GM19240 (cell line): ENCODE measurements around the gene CXCR5.

ENCODE experiments used
- DNase-seq: peaks from one replicate; pipeline ENCODE4 v3.0.0; 2011; ENCODE audit warnings: low spot score; ENCODE audit not compliant: insufficient read length

Gene CXCR5

DNA sequence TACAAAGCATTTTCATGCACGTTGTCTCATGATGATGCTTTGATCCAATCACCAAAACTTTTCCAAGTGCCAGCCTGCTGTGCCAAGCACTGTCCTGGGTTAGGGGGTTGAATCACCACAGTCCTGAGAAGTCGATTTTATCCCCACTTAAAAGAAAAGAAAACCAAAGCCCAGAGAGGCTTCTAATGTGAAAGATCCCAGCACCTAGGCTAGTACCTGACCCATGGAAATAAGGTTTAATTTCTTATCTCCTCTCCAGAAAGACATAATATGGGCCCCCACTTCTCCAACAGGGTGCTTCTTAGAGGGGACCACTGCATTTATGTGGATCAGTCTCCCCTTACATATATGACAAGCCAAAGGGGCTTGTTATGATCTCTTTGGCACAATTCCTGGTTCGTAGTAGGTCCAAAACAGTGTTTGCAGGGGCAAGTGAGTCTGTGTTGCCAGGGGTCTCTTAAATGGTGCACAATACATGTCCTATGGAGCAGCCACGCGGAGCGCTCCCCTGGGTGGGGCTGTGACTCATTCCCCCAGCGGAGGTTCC, 43.9 kb downstream of the CXCR5 start:
- DNase-seq = no peak

DNA sequence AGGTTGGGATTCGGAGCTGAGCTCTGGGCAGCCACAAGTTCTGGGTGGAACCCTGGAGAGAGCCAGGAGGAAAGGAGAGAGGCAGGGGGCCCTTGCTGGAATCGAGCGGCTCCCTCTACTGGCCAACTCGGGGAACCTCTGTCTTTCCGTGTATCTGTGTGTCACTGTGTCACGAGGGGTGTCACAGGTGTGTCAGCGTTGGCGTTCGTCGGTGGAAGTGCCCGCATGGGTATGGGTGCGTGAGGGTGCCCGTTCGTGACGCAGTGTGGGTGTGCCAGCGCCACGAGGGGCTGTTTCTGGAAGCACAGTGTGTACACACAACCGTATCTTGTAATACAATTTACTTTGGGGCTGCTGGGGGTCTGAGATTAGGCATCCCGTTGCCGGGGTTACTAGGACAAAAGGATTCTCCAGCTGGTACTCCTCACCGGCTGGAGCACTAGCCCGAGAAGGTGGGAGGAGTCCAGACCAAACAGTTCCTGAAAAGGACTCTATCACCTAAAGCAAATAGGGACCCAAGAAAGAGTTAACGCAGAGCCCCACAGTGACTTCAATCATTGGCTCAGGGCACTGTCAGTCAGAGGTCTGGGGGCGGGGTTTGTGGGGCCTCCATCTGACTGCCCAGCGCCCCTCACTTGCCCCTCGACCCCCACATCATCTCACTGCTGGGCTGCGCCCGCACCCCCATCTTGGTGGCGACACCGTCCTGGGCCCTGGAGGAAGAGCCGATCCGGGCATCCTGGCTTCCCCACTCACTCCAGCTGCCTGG, 44.6 kb downstream of the CXCR5 start:
- peak; percentile 80 for DNase-seq

DNA sequence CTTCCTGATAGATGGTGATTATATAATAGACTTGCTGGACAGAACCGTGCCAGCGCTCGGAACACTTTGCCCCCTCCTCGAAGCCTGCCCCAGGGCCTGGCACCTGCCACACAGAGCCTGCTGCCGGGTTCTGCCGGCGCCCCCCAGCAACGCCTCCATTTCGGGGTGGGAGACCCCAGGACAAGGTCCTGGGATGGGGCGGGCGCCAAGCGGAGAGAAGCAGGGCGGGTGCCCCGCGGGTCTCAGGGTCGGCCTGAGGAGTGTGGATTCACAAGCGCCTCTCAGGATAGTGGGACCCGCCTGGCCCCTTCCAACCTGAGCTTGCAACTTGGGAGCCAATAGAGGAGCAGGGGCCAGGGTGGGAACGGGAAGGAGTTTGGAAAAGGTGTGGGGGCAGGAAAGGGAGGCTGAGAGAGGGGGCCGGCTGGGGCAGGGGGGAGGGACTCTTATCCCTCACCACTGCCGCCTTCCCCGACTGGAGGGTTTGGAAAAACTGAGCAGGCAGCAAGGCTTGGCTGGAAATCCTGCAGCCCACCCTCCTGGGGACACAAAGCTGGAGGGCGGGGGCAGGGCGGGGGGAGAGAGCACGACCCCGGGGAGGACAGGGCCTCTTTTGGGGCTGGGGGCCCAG, 45.3 kb downstream of the CXCR5 start:
- no peak for DNase-seq

DNA sequence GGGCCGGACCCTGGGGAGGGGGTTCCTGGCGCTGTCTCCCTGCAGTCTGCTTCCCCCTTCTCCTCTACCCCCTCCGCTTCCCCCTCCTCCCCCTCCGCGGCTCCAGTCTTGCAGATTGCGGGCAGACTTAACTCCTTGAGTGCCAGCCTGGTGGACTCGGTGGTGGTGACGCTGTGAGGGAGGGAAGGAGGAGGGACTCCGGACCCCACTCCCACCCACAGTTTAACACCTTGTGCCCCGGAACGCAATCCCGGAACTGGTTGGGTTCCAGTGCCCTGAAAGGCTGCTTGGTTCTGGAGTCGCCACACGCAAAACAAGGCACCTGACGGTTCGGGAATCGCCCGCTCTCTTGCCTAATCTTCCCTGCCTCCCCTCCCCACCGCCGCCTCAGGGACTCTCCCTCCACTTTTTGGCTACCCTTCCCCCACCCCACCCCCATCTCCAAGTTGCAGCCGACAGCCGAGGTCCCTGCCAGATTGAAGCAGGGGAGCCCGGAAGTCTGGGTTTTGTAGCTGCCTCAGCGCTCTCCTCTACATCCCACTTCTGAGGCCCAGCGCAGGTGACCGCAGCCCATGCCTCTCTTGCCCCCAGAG, 45.9 kb downstream of the CXCR5 start:
- DNase-seq = no peak

DNA sequence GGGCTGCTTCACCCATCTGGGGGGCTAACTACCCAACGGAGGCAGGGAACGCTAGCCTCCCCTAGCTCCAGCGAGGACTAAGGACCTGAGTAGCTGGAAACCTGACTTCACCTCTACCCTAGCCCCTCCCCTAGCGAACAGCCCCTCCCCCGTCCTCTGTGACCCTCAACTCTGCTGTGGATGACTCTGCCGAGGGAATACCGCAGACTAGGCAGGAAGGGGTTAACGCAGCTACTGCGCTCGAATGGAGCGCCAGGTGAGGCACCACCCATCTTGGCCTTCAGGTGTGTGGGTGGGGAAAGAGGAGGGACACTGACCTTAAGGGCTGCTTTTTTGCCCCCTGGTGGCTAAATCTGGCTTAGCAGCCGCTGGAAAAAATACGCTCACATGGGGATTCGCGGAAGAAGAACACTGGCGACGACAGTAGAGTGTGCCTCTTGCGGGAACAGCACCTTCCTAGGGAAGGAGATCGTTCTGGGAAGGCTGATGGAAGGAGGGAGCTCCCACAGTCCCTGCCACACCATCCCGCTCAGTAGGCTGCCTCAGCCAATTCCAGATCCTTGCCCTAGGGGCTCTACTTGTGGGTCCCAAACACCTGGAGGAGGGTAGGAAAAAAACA, 46.5 kb downstream of the CXCR5 start:
- no peak for DNase-seq

GRCh38 chr11:118931571-118931970, 47.9 kb downstream of the CXCR5 start:
- DNase-seq = no peak

GRCh38 chr11:118933486-118933885, 49.8 kb downstream of the CXCR5 start:
- no peak for DNase-seq

DNA sequence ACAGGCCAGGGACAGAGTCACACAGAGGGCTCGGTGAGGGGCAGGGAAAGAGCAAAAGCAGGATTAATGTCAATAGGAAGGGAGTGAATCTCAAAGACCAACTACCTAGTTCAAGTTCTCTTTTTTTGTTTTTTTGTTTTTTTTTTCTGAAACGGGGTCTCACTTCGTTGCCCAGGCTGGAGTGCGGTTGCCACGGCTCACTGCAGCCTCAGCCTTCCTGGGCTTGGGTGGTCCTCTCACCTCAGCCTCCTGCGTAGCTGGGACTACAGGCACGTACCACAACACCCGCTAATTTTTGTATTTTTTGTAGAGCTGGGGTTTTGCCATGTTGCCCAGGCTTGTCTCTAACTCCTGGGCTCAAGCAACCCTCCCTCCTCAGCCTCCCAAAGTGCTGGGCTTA, 51.7 kb downstream of the CXCR5 start:
- no peak for DNase-seq

DNA sequence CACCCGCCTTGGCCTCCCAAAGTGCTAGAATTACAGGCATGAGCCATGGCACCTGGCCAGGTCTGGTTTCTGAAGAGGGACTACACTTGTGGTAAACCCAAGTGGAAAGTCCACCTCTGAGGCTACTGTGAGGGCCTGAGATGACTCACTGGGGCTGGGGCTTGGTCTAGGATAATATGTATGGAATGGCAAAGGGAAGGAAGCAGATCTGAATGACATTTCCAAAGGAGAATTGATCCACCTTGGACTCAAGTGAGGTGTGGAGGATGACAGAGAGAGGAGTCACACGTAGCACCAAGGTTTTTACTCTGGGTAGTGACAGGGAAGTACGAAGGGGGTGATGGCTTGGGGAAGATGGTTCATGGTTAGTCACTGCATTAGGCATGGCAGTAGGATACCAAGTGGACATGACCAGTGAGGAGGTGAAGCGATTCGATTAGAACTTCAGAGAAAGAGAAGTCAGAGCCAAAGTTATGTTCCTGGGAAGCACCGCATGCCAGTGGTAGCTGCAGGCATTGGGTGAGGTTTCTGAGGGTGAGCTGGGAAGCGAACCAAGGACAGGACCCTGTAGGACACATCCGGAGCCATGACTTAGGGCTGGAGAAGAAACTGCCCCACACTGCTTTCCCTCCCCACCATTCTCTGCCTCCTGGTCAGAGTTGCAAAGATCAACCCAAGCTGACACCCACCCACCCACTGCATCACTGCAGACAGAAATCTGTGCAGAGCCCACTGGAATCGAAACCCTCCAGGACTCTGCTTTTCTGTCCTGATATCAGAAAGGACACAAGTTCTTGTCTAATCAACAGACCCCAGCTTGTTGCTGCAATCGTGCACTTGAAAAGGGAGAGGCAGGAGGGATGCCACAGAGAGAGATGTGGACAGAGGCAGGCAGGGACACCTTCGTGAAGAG, 55.1 kb downstream of the CXCR5 start:
- DNase-seq = no peak

DNA sequence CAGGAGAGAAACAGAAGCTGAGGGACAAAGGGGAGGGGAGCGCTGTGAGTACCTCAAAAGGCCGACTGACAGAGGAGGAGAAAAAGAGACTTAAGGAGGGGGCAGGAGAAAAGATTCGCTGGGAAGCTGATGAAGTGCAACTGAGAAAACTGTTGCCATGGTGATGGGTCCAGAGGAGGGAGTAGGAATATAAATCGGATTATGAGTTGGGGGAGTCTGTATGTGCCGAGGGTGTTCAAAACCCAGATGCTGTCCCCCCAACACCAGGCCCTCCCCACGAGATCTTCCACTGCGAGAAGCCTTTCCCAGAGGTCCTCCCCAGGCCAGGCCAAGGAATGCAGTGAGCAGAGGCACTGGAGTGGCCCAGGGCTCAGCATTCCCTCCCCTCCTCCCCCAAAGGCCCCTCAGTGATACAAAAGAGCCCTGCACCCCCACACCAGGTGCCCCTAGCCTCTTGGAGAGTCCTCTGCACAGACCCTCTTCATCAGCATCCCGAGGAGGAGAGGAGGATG, 55.8 kb downstream of the CXCR5 start:
- DNase-seq = no peak

DNA sequence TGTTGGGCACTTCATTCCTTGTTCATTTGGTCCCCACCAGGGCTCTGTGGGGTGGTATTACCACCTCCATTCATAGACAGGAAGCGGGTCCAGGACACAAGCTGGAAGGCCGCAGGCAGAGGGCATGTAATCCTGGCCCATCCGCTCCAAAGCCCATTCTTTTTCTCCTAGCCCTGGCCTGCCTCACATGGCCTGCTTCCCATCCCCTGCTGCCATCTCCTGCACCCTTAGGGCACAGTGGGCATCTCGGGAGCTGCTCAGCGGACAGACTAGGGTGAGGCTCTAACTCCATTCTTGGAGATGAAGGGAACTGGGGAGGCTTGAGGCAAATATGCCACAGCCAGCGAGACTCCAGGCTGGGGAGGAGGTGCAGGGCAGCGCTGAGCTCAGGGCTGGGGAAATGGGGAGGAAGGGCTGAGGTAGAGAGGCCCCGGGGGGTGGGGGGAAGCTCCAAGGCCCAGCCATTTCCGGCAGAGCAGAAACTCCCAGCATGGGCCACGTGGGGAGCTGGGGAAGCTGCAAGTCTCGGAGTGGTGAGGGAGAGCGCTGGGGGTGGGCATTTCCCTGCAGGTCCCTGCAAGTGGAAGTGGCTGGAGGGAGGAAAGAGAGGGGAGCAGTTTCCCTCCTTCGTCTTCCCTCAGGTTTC, 56.4 kb downstream of the CXCR5 start:
- no peak for DNase-seq

GRCh38 chr11:118947091-118947490, 63.4 kb downstream of the CXCR5 start:
- DNase-seq = no peak
